GM19238 (cell line): ENCODE results near the gene FKBP14.

Experiments used
- DNase-seq: peaks from one replicate; pipeline ENCODE4 v3.0.0; 2011; ENCODE audit warnings: low spot score; ENCODE audit not compliant: insufficient read length

FKBP14 gene

GRCh38 chr7:30034501-30034900, 8.0 kb upstream of the FKBP14 start:
- DNase-seq = no peak

GRCh38 chr7:30032310-30033125, 6.0 kb upstream of the FKBP14 start:
- no peak for DNase-seq

- no peak for DNase-seq
Observed at GRCh38 chr7:30029696-30030095, 3.2 kb upstream of the FKBP14 start.

- no peak for DNase-seq
Observed at GRCh38 chr7:30028749-30029635, 2.5 kb upstream of the FKBP14 start.

- peak; percentile 70 for DNase-seq
Observed at GRCh38 chr7:30028216-30028748, 1.8 kb upstream of the FKBP14 start, which contains the start of gene PLEKHA8. PLEKHA8 (plus strand) TSS chr7:30028412; CDS start chr7:30028763, 351 bp downstream.

GRCh38 chr7:30027740-30028215, 1.3 kb upstream of the FKBP14 start:
- DNase-seq = no peak

GRCh38 chr7:30027065-30027456, 559 bp upstream of the FKBP14 start:
- no peak for DNase-seq

- no peak for DNase-seq
Observed at GRCh38 chr7:30023524-30023923, 3.0 kb downstream of the FKBP14 start.

- DNase-seq = no peak
Observed at GRCh38 chr7:30022991-30023390, 3.5 kb downstream of the FKBP14 start.

- no peak for DNase-seq
Observed at GRCh38 chr7:30020535-30020934, 6.0 kb downstream of the FKBP14 start.

- DNase-seq = no peak
Observed at GRCh38 chr7:30019960-30020359, 6.5 kb downstream of the FKBP14 start.

GRCh38 chr7:30019387-30019786, 7.1 kb downstream of the FKBP14 start:
- DNase-seq = no peak

GRCh38 chr7:30018451-30018850, 8.1 kb downstream of the FKBP14 start:
- no peak for DNase-seq

GRCh38 chr7:30012757-30013156, 13.7 kb downstream of the FKBP14 start:
- DNase-seq = no peak

- DNase-seq = no peak
Observed at GRCh38 chr7:30010021-30010420, 16.5 kb downstream of the FKBP14 start.

GRCh38 chr7:30005464-30005863, 21.0 kb downstream of the FKBP14 start:
- no peak for DNase-seq

GRCh38 chr7:30003098-30003497, 23.4 kb downstream of the FKBP14 start:
- DNase-seq = no peak

GRCh38 chr7:30001998-30002397, 24.5 kb downstream of the FKBP14 start:
- no peak for DNase-seq

GRCh38 chr7:29998489-29998888, 28.0 kb downstream of the FKBP14 start:
- no peak for DNase-seq

- no peak for DNase-seq
Observed at GRCh38 chr7:29996321-29996720, 30.2 kb downstream of the FKBP14 start.

GRCh38 chr7:29995652-29996051, 30.9 kb downstream of the FKBP14 start:
- no peak for DNase-seq

GRCh38 chr7:29993140-29993539, 33.4 kb downstream of the FKBP14 start:
- no peak for DNase-seq
